ENCODE data around the gene RNF220.

The RNF220 gene

DNA sequence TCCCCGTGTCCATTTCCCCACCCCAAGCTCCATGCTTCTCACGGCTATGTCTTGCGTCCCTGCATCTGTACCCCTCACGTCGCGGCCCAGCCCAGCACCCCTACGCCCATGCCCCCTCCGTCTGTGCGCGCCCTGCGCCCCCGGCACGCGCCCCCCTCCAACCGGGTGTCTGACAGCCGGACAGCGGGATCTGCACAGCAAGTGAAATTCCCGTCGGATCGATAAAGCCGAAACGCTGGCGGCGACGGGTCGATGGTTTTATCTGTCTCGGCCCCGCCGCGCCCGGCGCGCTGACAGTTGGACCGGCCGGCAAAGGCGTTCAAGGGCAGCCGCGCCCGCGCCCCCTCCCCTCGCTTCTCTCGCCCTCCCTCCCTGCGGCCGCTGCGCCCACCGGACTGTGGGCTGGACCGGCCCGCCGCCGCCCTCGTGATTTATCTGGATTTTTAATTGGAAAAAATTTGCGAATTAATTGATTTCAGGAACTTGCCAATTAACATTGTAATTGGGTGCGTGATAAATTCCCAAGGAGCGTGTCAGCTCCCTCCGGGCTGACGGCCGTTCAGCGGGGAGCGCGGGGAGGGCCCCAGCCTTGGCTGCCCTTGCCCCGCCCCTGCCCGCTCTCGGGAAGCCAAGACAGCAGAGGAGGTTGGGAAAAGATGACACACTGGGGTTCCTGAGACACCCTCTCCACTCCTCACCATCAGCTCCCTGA, 212.1 kb downstream of the RNF220 start:
- peak; percentile 59 for DNase-seq

DNA sequence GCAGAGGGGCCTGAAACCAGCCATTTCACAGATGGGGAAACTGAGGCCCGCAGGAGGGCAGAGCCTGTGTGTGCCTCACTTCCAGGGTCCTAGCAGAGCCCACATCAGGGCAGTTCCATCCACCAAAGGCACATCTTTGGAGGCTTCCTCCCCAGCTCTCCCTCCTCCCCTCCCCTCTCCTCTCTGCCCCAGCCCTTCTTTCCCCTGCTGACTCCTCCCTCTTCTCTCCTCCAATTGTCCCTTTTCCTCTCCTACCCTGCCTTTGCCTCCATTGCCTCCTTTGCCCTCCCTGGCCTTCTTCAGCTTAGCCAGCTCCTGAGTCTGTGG, 212.6 kb downstream of the RNF220 start:
- no peak for DNase-seq

DNA sequence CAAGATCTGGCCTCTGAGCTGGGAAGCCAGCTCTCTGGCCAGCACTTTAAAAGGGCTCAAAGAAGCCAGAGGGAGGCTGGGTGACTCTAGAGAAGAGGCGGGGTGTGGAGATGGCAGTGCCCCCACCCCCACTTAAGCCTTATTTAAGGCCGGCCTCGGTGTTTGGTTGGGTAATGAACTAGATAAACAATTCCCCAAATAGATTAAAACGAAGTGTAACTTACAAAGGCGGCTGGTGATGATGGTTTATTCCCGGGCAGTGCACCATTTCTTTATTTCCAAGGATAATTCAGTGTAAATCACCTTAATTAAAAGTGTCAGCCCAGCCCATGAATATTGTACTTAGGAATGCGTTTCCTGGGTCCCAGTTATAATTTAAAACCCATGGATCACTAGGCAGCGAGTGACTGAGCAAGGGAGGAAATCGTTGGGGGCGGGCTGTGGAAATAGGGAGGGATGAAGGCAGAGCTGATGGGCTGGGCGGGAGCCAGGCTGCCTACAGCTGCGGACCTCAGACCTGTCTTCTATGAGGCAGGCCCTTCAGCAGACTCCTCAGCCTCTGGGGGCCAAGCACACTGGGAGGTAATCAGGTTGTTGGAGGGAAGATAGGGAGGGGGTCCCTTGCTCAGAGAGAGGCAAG, 214.3 kb downstream of the RNF220 start:
- peak; percentile 95 for DNase-seq

DNA sequence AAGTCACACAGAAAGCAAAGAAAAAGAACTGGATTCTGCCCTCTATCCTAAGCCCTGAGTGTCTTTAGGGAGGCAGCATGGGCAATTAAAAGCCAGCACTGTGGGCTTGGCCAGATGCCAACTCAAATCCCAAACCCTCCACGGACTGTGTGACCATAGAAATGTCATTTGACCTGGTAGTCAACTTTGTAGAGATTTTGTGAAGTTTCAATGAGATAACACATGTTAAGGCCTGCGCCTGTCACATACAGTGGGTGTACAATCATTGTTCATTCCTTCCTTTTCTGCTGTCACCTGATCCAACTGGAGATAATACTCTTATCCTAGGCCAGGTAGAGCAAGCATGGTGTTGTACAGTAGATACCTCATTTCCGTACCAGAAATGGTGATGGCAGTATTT, 215.0 kb downstream of the RNF220 start:
- DNase-seq, result no peak

DNA sequence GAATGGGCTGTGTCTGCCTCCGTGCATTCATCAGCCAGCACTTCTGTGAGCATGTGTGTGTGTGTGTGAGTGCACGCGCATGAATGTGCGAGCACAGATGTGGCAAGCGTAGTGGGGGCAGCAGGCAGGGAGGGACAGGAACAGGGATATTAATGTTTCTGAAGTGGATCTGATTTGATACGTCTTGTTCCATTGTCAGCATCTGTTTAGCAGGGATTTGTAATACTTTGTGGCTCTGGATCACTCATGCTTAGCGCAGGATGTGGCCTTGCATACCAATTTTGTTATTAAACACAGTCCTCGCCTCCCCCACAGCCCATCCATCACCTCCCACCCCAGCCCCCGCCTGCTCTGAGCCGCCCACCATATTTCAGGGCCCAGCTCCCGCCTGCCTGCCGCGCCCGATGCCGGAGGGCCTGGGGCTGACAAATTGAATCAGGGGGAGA, 216.8 kb downstream of the RNF220 start:
- peak; percentile 84 for DNase-seq

DNA sequence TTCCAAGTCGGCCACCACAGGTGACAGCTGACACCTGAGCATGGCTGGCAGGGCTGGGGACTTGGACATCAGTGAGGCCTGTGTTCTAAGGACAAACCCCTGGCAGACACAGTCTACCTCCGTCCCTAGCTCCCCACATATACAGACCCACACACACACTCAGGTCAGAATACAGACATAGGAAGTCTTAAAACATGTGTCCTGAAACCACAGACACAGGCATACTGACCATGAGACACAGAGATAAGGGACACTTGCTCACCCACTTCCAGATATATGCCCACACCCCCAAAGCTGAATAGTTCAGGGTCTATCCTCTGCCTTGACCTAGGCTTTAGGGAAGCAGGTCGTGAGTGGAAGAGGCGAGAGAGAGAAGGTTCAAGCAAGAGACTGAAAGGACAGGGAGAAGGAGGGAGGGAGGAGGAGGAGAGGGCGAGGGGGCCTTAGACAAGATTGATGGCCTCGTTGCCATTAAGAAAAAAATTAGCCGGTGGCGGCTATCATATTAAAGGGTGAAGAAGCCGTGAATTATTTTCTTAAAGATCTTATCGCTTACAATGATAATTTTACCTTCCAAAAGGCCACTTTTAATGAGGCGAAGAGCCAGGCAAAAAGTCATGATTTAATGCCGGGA, 219.3 kb downstream of the RNF220 start:
- no peak for DNase-seq

DNA sequence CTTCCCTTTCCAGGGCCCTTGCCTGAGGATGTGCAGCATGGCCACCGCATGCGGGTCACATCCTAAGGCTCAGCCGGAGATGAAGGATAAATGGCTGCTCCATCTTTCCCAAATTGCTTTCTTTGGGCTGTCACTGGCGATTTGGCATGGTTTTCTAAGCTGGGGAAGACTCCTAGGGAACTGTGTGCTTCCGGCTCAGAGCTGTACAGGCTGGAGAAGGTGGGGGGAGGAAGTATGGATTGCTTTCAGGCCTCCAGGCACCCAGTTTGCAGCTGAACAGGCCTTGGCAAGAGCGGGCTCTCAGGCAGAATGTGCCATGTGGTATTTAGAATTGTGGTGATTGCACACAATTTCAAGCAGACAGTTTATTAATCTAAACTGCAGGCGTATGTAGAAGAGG, 220.3 kb downstream of the RNF220 start:
- no peak for DNase-seq

DNA sequence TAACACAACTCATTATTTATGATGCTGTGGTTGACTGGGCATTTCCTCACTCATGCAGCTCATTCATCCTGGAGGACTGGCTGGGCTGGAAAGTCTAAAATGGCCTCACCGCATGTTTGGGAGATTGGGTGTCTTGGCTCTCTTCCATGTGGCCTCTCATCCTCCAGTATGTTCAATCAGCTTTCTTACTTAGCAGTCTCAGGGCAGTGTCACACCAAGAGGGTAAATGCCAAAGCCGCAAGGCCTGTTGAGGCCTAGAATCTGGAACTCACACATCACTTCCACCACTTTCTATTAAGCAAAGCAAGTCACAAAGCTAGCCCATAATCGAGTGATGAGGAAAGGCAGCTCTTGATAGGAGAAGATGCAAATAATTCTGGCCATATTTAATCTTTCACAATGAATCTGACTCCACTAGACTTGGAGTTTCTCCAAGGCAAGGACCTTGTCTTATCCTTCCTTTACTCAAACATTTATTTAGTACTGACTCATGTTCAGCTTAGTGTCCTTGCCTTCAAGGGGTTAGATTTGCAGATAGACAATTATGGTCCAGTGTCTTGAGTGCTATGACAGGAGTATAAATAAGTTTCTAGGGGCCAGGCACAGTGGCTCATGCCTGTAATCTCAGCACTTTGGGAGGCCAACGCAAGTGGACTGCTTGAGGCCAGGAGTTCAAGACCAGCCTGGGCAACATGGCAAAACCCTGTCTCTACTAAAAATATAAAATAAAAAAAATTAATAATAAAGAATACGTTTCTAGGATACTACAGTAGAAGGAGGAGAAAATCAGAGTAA, 224.1 kb downstream of the RNF220 start:
- DNase-seq, result peak; percentile 90

DNA sequence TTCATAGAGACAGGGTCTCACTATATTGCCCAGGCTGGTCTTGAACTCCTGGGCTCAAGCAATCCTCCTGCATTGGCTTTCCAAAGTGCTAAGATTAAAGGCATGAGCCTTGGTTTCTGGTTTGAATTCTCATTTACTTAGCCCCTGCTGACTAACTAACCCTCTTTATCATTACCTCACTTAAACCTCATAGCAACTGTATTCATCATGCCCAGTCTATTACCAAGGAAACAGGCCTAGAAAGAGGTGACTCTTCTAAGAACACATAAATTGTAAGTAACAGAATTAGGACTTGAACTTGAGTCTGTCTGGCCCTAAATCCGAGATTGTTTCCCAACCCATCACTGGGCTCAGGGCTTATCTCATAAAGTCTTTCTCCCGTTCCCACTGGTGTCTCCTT, 225.1 kb downstream of the RNF220 start:
- peak; percentile 67 for DNase-seq

DNA sequence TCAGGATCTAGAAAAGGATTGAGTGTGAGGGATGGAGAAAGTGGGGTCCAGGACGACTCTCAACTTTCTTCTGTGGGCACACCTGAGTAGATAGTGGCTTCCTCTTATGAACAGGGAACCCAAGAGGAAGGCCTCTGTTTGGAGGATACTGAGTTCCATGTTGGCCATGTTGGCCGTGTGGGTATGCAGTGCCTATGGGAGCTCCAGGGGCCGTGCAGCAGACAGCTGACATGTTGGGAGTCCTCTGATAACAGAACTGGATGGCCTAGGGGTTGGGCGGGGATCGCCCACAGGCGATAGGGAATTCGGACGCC, 226.2 kb downstream of the RNF220 start:
- no peak for DNase-seq

DNA sequence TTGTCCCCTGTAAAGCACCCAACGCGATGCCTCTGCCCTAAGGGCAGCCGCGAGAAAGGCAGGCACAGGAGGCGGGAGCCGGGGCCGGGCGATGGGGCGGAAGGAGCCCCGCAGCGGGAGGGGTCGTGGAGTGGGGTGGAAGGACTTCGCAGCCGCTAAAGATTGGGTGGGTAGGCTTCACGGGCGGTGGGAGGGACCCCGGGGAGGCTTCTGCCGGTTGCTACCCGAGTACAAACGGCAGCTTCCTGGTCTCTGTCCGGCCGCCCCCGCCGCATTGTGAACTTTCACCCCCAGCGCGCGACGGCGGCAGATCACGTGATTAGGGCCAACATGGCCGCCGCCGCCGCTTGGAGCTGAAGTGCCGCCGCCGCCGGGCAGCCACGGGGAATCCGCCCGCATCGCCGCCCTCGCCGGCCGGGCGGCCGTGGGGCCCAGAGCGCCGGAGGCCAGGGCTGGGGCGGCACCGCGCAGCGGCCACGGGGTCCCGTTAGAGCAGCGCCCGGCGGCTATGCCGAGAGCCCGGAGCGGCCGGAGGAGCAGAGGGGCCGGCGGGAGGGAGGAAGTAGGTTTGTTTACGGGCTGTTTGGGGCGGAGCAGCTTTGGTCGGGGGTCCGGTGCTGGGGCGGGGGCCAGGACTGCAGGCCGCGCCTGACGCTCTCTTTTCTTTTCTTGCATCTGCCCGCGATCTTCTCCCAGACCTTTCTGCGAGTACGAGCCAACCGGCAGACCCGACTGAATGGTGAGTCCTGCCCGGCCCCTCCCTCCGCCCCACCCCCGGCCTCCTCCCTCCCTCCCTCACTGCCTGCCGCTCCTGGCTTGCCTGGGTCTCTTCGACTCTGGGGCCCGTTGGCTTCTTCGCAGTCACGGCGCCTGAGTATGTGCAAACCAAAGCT, 226.8 kb downstream of the RNF220 start:
- DNase-seq, result peak; percentile 85

DNA sequence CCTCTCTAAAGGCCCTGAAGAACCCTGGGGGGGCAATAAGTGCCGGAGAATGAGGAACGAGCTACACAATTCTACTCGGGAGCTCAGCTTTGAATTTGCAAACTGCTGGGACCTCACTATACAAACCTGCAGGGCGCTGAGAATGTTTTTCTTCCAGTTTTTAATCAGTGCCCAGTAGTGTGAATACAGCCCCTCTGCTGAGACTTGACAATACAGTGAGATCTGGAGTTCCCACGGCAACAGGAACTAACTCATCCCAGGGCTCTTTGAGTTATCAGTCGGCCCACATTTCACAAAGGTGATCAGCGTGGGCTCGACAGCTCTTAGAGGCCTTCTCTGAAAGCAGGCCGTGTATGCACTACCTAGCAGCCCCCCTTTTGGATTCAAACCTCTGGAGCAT, 227.5 kb downstream of the RNF220 start:
- DNase-seq, result no peak

DNA sequence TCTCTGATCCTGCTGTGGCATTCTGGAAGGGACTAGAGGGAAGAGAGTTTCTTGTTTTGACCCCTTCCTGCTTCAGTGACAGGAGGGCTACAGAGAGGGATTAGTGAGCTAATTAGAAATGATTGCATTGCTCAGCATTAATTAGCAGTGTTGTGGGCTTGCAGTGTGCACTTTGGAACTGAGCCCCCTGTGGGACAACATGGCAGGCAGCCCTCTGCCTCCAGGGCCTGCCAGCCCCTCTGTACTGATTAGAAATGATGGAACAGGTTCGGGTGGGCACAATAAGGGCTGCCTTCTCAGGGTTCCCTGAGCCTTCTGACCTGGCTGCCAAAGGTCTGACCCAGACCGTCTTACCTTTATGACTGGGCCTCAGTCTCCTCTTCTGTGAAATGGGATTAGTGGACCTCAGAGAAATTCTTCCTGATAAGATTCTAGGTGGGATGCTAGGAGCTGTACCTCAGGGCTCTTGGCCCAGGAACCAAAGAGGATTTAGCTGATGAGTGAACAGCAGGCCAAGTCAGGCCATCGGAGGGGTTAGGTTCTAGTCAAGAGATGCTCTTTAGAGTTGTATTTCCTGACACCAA, 229.6 kb downstream of the RNF220 start:
- no peak for DNase-seq

DNA sequence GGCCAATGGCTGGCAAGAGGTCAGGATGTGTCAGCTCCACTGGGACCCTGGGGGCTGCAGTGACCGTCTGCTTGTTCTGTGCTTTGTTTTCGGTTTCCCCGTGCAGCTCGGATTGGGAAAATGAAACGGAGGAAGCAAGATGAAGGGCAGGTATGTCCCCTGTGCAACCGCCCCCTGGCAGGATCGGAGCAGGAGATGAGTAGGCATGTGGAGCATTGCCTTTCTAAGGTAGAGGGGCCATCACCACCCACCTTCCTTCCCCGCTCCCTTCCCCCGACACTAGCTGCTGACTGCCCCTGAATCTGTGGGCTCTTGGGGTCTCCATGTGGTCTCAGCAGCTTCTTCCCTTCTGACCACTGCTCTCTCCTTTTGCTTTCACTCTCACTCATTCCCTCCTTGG, 230.4 kb downstream of the RNF220 start:
- no peak for DNase-seq

DNA sequence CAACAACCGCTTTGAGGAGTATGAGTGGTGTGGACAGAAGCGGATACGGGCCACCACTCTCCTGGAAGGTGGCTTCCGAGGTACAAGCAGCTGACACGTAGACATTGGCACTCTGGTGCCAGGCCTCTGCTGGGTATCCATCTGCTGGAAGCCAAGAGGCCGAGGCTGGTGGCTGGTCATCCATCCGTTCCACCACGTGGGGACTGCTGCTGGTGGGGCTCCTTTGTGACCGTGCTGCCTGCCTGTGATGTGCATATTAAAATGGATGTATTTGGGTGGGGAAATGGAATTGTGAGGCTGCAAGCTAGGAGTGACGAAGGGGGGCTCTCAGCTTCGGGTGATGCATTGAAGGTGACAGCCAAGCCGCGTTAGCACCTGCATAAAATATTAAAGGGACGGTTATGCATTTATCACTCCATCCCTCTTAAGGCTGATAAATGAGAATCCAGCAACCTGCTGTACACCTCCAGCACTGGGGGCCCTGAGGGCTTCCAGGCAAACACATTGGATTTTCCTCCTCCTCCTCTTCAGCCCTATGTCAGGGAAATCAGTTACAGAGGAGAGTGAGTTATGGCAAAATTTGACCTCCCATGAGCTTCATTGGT, 231.1 kb downstream of the RNF220 start:
- DNase-seq, result no peak

DNA sequence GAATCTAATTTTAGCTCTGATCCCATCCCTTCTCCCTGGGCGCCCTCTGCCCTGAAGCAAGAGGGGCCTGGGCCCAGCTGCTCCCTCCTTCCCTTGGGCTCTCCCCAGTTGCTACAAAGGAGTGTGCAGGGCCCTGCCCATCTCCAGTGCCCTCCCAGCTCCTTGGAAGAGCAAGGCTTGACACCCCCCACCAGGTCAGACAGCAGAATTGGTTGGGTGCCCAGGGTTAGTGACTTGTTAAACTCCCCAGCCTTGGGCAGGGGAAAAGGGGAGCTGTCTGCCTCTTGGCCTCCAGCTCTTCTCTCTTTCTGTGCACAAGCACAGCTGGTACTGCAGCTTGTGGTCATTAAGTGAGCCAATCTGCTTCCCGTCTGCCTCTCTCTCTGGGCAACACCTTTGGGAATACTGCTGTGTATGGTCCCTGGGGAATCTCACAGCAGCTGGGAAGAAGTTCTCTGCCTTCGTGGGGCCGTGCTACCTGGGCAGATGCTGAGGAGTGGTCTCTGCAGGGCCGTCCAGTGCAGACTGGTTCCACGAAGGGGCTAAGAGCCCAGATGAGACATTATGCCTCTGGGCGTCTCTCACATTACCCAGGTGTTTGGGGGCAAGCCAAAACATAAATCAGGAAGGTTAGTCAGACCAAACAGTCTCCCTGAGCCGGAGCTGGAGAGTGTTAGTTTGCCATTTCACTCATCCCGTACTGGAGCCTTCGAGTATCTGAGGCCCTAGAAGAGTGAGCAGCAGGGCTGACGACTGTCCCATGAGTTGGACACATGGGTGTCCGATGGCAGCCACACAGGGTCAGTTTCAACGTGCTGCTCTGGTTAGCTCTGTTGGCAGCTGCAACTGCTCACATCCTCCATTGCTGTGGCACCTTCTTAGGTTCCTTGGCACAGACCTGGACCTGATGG, 231.9 kb downstream of the RNF220 start:
- DNase-seq, result peak; percentile 34

DNA sequence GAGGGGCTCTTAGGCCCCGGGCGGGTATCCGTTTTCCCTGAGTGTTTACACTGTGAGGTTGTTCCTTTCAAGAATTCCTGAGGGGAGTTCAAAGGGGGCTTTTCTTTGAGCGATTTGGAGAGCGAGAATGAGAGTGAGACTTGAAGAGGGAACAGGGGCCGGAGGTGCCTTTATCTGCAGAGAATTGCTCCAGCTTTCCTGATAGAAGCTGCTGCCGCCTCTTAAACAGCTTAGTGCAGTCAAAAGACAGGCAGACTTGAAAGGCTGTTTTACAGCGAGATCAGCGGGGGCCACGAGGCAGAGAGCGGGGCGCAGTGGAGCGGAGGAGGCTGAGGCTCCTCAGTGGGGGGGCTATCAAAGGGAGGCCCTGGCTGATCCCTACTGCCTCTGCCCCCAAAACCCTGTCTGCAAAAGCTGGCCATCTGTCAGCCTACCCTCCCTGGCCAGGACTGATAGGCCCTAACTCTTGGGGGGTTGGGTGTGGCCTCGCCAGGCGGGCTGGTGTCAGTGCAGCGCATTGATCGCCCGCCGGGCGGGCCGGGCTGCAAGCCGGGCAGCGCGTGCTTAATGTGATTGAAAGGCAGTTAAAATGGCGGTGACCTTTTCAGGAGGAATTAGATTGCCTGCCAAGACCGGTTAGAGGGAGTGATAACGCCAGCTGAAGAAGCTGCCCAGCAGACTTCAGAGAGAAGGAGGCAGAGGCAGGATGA, 232.8 kb downstream of the RNF220 start:
- no peak for DNase-seq

DNA sequence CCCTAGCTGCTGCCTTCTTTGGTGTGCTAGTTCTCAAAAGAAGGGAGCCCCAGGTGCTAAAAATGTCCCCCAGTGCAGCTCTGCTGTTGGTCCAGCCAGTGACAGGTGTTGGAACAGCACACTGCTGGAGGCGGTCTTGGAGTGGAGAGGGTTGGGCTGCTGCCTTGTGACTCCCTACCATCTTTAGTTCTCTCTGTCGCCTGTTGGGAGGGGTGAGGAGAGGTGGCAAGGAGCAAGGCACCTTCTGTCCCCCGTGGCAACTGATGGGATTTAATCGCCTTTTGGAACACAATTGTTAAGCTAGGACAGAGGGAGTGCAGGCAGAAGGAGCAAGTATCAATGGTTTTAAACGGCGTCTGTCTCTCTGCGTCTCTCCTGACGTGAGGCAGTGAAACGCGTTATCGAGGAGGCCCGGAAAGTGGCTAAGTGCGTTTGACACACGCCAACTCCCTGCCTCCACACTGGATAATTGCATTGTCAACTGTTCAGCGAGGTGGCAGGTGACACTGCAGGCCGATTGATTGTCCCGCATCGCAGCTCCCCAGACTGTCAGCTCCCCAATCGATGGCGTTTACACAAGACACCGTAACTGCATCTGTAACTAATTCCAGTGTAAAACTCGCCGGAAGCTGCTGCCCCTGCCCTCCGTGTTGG, 235.3 kb downstream of the RNF220 start:
- no peak for DNase-seq
